ENCODE results near the gene NCBP1. TPM values are rescaled to one million over a fixed set of nuclear protein-coding genes. Genes with fewer than 3 reads are reported as not detected.

Gene NCBP1
- total RNA-seq, 2 donors from 2014 or later, result 24.3 to 25.4 TPM

DNA sequence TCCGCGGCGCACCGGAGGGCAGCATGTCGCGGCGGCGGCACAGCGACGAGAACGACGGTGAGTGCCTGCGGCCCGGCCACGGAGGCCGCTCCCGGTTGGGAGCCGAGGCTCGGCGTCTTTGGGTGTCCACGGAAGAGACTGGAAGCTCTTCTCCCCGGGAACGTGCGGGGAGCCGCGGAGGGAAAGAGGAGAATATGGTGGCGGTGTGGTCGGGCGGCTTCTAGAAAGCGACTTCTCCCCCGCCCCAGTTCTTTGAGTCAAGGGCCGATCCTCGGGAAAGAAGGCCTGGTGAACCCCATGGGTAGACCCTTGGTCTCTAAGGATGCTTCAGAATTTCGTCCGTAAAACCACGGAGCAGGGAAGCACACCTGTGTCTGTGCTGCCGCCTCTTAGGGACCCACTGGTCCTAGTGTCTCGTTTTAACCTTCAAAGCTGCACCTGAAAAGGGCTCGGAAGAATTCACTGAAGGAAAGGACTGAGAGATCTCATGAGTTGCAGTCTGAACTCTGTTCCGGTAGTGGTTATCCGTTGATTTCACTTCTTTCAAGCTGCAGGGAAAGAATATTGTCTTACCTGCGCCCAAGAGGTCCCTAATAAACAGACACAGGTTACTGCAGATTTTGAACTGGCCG is 354 bp downstream of the NCBP1 start:
- no peaks in the 10 kb centered on the region for H3K27me3 Mint-ChIP-seq (ENCODE audit: low read depth)

DNA sequence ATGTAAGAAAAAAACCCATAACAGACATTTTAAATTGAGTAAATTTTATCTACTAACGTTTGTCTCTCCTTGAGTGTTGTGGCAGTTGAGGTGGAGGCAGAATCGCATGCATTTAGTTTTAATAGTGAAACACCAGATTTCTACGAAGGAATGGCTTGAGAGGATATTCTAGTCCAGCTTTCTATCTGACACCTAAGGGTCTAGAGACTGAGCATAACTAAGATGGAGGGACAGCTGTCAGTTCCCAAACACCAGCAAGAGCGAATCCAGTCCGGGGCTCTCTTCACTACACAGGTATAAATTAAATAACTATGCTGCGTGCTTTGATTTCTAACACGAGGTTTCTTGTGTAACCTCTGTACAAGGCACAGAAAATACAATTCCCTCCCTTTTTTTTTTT is 1.4 kb downstream of the NCBP1 start:
- peaks cover 71% of the 10 kb centered on the region for H3K4me1 Mint-ChIP-seq (ENCODE audit: low read depth)
- H3K27ac Mint-ChIP-seq, result peak overlapping the region; percentile 95

More for the DNA sequence above, 354 bp downstream of the NCBP1 start:
- no peaks in the 10 kb centered on the region for H3K9me3 Mint-ChIP-seq
- peak overlapping the region; percentile 95 for H3K27ac Mint-ChIP-seq
- DNase-seq (no peak), ATAC-seq (replicated peaks in 1 of 2) (no peak)
- peak overlapping the region; percentile 95 to 100 for H3K4me3 Mint-ChIP-seq
- H3K4me1 Mint-ChIP-seq (ENCODE audit: low read depth), result peaks cover 73% of the 10 kb centered on the region
- H3K36me3 Mint-ChIP-seq (ENCODE audit: insufficient read depth in 2 of 2), result peaks cover 0 to 7% of the 10 kb centered on the region in 2 donors

DNA sequence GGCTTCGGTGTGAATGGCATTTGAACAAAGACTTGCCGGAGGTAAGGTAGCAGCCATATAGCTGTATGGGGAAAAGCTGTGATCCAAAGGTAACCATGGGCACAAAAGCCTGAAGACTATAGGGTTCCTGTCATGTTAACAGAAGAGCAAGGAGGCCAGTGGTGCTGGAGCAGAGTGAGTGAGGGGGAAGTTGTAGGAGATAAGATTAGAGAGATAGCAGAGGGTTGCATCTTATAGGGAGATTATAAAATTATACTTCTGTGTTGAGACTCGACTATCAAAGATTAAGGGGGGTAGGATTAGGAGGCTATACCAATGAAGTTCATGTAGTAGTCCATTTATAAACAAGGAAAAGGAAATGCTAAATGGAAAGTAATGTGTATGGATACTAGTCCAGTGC is 3.3 kb downstream of the NCBP1 start:
- no peak for ATAC-seq (replicated peaks in 1 of 2)
- no peaks in the 10 kb centered on the region for H3K9me3 Mint-ChIP-seq
- H3K4me1 Mint-ChIP-seq (ENCODE audit: low read depth), result peaks cover 53% of the 10 kb centered on the region
- H3K27ac Mint-ChIP-seq, result peak overlapping the region; percentile 26
- peak overlapping the region; percentile 25 to 63 for H3K4me3 Mint-ChIP-seq
- peaks cover 0 to 10% of the 10 kb centered on the region in 2 donors for H3K36me3 Mint-ChIP-seq (ENCODE audit: insufficient read depth in 2 of 2)
- no peak for DNase-seq
- H3K27me3 Mint-ChIP-seq (ENCODE audit: low read depth), result no peaks in the 10 kb centered on the region

More for the DNA sequence above, 1.4 kb downstream of the NCBP1 start:
- peaks cover 0 to 7% of the 10 kb centered on the region in 2 donors for H3K36me3 Mint-ChIP-seq (ENCODE audit: insufficient read depth in 2 of 2)
- H3K9me3 Mint-ChIP-seq, result no peaks in the 10 kb centered on the region
- ATAC-seq (replicated peaks in 1 of 2), result no peak
- no peak for DNase-seq
- peak overlapping the region; percentile 95 to 100 for H3K4me3 Mint-ChIP-seq
- H3K27me3 Mint-ChIP-seq (ENCODE audit: low read depth), result no peaks in the 10 kb centered on the region

DNA sequence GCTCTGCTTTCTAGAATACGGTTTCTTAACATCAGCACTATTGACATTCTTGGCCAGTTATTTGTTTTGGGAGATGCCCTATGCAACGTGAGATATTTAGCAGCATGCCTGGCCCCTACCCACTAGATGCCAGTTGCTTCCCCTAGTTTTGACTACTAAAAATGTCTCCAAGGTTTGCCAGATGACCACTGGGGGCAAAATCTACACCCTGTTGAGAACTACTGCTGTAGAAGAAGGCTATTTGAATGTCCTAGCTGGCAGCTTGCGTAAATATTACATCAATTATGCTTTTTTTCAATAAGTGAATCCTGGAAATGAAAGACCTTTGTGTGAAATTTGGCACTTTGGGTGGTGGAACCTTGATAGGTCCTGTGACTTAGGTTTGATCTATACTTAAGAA is 5.0 kb downstream of the NCBP1 start:
- H3K36me3 Mint-ChIP-seq (ENCODE audit: insufficient read depth in 2 of 2), result peaks cover 2 to 11% of the 10 kb centered on the region in 2 donors
- DNase-seq (no peak), ATAC-seq (replicated peaks in 1 of 2) (no peak)
- no peak overlapping the region for H3K27ac Mint-ChIP-seq
- H3K4me3 Mint-ChIP-seq, result no peak overlapping the region
- no peaks in the 10 kb centered on the region for H3K27me3 Mint-ChIP-seq (ENCODE audit: low read depth)
- peaks cover 51% of the 10 kb centered on the region for H3K4me1 Mint-ChIP-seq (ENCODE audit: low read depth)
- no peaks in the 10 kb centered on the region for H3K9me3 Mint-ChIP-seq

DNA sequence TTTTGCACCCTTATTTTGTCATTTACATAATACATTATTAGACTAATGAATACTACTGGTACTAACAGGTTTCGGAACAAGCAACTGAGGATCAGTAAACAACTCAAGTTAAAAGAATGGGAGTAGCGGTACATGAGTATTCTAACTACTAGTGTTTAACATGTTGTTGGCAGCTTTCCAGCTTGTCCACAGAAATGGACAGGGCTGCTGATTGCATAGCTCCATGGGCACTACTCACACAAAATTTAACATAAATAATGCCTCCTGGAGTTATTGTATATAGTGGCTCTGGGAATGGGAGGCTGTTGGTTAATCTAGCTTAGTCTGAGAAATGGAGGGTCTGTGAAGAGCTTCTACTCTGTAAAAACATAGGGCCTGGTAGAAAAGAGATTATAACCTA is 6.7 kb downstream of the NCBP1 start:
- Mint-ChIP-seq H3K9me3 (no peaks in the 10 kb centered on the region), H3K4me3 (no peak overlapping the region), H3K4me1 (ENCODE audit: low read depth) (peaks cover 41% of the 10 kb centered on the region), H3K27ac (peak overlapping the region; percentile 18), H3K36me3 (ENCODE audit: insufficient read depth in 2 of 2) (peaks cover 2 to 14% of the 10 kb centered on the region in 2 donors), H3K27me3 (ENCODE audit: low read depth) (no peaks in the 10 kb centered on the region)
- DNase-seq (no peak), ATAC-seq (replicated peaks in 1 of 2) (no peak)

DNA sequence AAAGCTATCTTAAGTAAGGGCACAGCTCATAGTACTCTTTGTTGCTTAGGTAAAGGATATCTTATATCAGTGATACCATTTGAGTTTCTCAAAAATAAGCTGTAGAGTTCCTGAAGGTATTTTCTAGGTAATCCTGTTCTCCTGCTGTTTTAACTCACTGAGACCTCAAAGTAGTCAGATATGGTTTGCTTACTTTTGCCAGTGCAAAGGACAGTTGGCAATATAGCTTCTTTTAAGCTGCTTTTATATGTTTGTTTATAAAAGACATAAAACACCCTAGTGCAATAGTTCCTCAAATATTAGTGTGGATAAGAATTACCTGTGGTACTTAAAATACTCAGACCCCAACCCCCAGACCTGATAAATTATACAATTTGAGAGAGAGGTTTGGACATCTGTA is 12.1 kb downstream of the NCBP1 start:
- Mint-ChIP-seq H3K9me3 (no peaks in the 10 kb centered on the region), H3K4me1 (ENCODE audit: low read depth) (peaks cover 5% of the 10 kb centered on the region), H3K36me3 (ENCODE audit: insufficient read depth in 2 of 2) (peaks cover 6 to 19% of the 10 kb centered on the region in 2 donors), H3K27ac (no peak overlapping the region), H3K27me3 (ENCODE audit: low read depth) (no peaks in the 10 kb centered on the region), H3K4me3 (no peak overlapping the region)
- no peak for DNase-seq
- no peak for ATAC-seq (replicated peaks in 1 of 2)

DNA sequence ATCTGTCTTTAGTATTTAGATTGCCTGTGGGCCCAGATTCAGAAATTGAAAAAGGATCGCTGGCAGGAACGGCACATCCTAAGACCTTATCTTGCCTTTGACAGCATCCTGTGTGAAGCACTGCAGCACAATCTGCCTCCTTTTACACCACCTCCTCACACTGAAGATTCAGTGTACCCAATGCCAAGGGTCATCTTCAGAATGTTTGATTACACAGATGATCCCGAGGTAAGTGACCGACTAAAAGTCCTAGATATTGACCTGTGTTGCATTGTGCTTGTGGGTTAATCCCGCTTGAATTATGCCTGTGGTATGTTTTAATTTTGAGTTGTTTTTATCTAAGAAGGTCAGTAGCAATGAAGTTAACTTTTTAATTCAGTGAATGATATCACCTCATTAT is 14.4 kb downstream of the NCBP1 start:
- Mint-ChIP-seq H3K27ac (no peak overlapping the region), H3K36me3 (ENCODE audit: insufficient read depth in 2 of 2) (peaks cover 8 to 20% of the 10 kb centered on the region in 2 donors), H3K4me3 (no peak overlapping the region), H3K27me3 (ENCODE audit: low read depth) (no peaks in the 10 kb centered on the region), H3K4me1 (ENCODE audit: low read depth) (peaks cover 5% of the 10 kb centered on the region), H3K9me3 (no peaks in the 10 kb centered on the region)
- ATAC-seq (replicated peaks in 1 of 2), result no peak
- no peak for DNase-seq

DNA sequence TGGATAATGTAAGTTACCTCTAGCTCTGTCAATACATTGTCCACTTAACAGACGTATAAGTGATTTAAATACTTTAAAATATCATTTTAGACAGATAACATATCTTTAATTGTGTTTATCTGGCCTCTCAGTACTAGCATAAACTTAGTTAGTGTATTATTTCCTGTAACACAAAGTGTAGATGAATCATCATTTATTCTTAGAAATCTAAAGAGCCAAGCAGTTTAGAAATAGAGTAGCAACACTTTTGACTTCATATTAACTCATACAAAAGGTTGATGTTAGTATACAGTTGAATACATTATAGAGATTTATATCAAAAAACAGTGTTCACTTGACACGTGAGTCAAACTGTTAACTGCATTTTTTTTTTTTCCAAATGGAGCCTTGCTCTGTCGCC is 18.0 kb downstream of the NCBP1 start:
- Mint-ChIP-seq H3K27me3 (ENCODE audit: low read depth) (no peaks in the 10 kb centered on the region), H3K4me3 (no peak overlapping the region), H3K27ac (peak overlapping the region; percentile 92), H3K4me1 (ENCODE audit: low read depth) (no peaks in the 10 kb centered on the region), H3K36me3 (ENCODE audit: insufficient read depth in 2 of 2) (peaks cover 7 to 32% of the 10 kb centered on the region in 2 donors), H3K9me3 (no peaks in the 10 kb centered on the region)
- no peak for DNase-seq
- ATAC-seq (replicated peaks in 1 of 2), result peak; percentile 34 to 70

DNA sequence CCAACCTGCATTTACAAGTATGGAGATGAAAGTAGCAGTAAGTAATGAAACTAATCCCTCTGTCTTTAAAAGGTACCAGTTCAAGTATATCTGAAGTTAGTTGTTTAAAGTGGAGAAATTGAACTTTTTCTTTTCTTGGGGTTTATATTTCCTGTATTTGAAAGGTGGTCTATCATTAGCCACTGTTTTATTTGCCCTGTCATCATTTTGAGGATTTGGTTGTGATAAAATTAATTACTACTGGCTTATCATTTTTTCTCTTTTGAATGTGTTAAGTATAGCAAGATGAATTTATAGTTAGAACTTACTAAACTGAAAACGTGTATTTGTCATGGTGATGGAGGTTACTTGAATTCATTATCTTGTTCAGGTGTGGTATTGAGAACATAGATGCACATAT is 25.1 kb downstream of the NCBP1 start:
- ATAC-seq (replicated peaks in 1 of 2) (no peak), DNase-seq (no peak)
- H3K27me3 Mint-ChIP-seq (ENCODE audit: low read depth), result no peaks in the 10 kb centered on the region
- H3K36me3 Mint-ChIP-seq (ENCODE audit: insufficient read depth in 2 of 2), result peaks cover 9 to 49% of the 10 kb centered on the region in 2 donors
- no peak overlapping the region for H3K4me3 Mint-ChIP-seq
- H3K27ac Mint-ChIP-seq, result peak overlapping the region; percentile 74
- no peaks in the 10 kb centered on the region for H3K9me3 Mint-ChIP-seq
- no peaks in the 10 kb centered on the region for H3K4me1 Mint-ChIP-seq (ENCODE audit: low read depth)

DNA sequence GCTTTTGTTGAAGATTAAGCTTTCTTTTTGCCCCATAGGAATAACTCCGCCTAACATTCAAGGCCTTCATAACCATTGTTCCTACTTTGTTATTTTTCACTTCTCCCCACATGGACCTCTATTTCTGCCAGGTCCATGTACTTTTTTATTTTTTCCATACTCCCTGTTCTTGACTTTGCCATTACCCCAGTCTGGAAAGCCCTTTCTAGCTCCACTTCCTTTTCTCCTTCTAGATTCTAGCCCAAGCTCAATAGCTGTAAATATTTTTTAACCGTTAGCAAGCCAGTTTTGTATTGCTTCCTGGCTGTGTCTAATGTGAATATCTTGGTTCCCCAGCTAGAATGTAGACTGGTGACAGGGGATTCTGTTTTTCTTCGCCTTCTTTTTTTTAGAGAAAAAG is 26.1 kb downstream of the NCBP1 start:
- Mint-ChIP-seq H3K36me3 (ENCODE audit: insufficient read depth in 2 of 2) (peaks cover 12 to 54% of the 10 kb centered on the region in 2 donors), H3K27ac (peak overlapping the region; percentile 7), H3K27me3 (ENCODE audit: low read depth) (no peaks in the 10 kb centered on the region), H3K4me3 (no peak overlapping the region), H3K4me1 (ENCODE audit: low read depth) (peaks cover 5% of the 10 kb centered on the region), H3K9me3 (no peaks in the 10 kb centered on the region)
- DNase-seq (no peak), ATAC-seq (replicated peaks in 1 of 2) (no peak)

DNA sequence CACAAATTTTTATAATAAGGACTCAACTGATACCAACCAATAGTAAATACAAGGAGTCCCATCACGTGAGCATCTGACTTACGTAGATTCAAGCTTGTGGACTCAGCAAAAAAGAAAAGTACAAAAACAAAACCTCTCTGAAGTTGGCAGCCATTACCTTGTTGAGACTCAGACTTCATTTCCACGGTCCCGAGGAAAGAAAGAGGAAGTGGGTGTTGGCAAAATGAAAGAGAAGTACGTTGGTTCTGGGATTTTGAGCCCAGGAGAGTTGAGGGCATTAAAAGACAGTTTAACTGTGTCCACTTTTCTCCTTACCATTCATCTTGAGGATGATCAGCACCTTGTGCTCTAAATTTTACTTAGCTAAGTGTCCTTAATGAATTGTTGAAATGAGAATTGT is 26.7 kb downstream of the NCBP1 start:
- ATAC-seq (replicated peaks in 1 of 2) (no peak), DNase-seq (no peak)
- Mint-ChIP-seq H3K27ac (no peak overlapping the region), H3K4me1 (ENCODE audit: low read depth) (peaks cover 10% of the 10 kb centered on the region), H3K9me3 (no peaks in the 10 kb centered on the region), H3K4me3 (no peak overlapping the region), H3K36me3 (ENCODE audit: insufficient read depth in 2 of 2) (peaks cover 12 to 55% of the 10 kb centered on the region in 2 donors), H3K27me3 (ENCODE audit: low read depth) (no peaks in the 10 kb centered on the region)

DNA sequence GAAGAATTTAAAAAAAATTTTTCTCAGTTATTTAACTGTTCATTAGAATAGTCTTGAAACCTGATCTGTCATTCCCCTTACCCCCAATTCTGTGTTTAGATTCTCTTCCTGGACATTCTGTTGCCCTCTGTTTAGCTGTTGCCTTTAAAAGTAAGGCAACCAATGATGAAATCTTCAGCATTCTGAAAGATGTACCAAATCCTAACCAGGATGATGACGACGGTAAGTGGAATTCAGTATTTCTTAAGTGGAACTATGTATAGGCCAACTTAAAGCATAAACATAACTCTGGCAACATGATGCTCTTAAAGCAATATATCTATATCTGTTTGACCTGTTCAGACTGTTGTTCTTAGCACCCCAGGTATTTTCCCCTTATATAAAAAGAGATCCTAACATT is 27.2 kb downstream of the NCBP1 start:
- Mint-ChIP-seq H3K9me3 (no peaks in the 10 kb centered on the region), H3K4me3 (no peak overlapping the region), H3K4me1 (ENCODE audit: low read depth) (peaks cover 15% of the 10 kb centered on the region), H3K27me3 (ENCODE audit: low read depth) (no peaks in the 10 kb centered on the region), H3K36me3 (ENCODE audit: insufficient read depth in 2 of 2) (peaks cover 13 to 56% of the 10 kb centered on the region in 2 donors), H3K27ac (no peak overlapping the region)
- DNase-seq (no peak), ATAC-seq (replicated peaks in 1 of 2) (no peak)

DNA sequence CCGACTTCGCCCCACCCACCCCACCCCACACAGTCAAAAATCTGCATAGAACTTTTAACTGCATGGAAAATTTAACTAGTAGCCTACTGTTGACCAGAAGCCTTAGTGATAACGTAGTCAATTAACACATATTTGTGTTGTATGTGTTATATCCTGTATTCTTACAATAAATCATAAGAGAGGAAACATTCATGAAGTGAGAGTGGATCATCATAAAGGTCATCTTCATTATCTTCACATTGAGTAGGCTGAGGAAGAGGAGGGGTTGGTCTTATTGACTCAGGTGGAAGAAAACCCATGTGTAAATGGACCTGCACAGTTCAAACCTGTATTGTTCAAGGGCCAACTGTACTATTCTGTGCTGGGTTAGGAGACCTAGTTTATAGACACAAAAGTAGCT is 32.1 kb downstream of the NCBP1 start:
- DNase-seq (no peak), ATAC-seq (replicated peaks in 1 of 2) (peak; percentile 11 to 43)
- Mint-ChIP-seq H3K27me3 (ENCODE audit: low read depth) (no peaks in the 10 kb centered on the region), H3K36me3 (ENCODE audit: insufficient read depth in 2 of 2) (peaks cover 8 to 41% of the 10 kb centered on the region in 2 donors), H3K9me3 (no peaks in the 10 kb centered on the region), H3K4me3 (no peak overlapping the region), H3K4me1 (ENCODE audit: low read depth) (peaks cover 47% of the 10 kb centered on the region), H3K27ac (no peak overlapping the region)
